SK-N-SH treated with all-trans-retinoic acid at 6 μM for 48 hours (cell line): ENCODE data around the gene MYPN.
"Not testable (repeated sequence)": the region's sequence is repeated elsewhere in the genome, so short reads cannot be mapped to it uniquely, and the experiment has no call there.

Experiments
- ATAC-seq: fragments of 200-7000 bp; cut with Tn5 transposase; 3 replicates; pipeline ENCODE4 v1.9.1; 2020; ENCODE audit warnings: mild to moderate bottlenecking, moderate library complexity
- CSDC2 ChIP-seq: fragments of 250-450 bp; sonication (Bioruptor Pico); IDR thresholded peaks from 2 replicates; pipeline ENCODE4 v1.5.0; 2020; ENCODE audit warnings: mild to moderate bottlenecking, moderate library complexity
- ESRRG ChIP-seq: fragments of 250-450 bp; sonication (Bioruptor Pico); IDR thresholded peaks from 2 replicates; pipeline ENCODE4 v1.6.1; 2021; ENCODE audit warnings: mild to moderate bottlenecking
- GLIS3 ChIP-seq: fragments of 250-450 bp; sonication (Bioruptor Pico); IDR thresholded peaks from 2 replicates; pipeline ENCODE4 v1.5.0; 2020; ENCODE audit warnings: mild to moderate bottlenecking, moderate library complexity
- ISL1 ChIP-seq: fragments of 250-450 bp; sonication (Bioruptor Pico); IDR thresholded peaks from 2 replicates; pipeline ENCODE4 v2.1.2; 2022; ENCODE audit warnings: mild to moderate bottlenecking, moderate library complexity
- PPARA ChIP-seq: fragments of 250-450 bp; sonication (Bioruptor Pico); IDR thresholded peaks from 2 replicates; pipeline ENCODE4 v1.5.0; 2020; ENCODE audit warnings: mild to moderate bottlenecking, borderline replicate concordance
- RARB ChIP-seq: fragments of 250-450 bp; sonication (Bioruptor Pico); IDR thresholded peaks from 2 replicates; pipeline ENCODE4 v1.8.0; 2021; ENCODE audit warnings: mild to moderate bottlenecking, moderate library complexity
- SNAI2 ChIP-seq: fragments of 250-450 bp; sonication (Bioruptor Pico); IDR thresholded peaks from 2 replicates; pipeline ENCODE4 v1.5.0; 2020; ENCODE audit warnings: mild to moderate bottlenecking, moderate library complexity
- TCF4 ChIP-seq: fragments of 250-450 bp; sonication (Bioruptor Pico); IDR thresholded peaks from 2 replicates; pipeline ENCODE4 v1.8.0; 2021; ENCODE audit warnings: mild to moderate bottlenecking, moderate library complexity, borderline replicate concordance
- TOX ChIP-seq: fragments of 250-450 bp; sonication (Bioruptor Pico); IDR thresholded peaks from 2 replicates; pipeline ENCODE4 v1.8.0; 2021; ENCODE audit warnings: mild to moderate bottlenecking, moderate library complexity, borderline replicate concordance
- ZC3H10 ChIP-seq: fragments of 250-450 bp; sonication (Bioruptor Pico); IDR thresholded peaks from 2 replicates; pipeline ENCODE4 v1.5.1; 2021; ENCODE audit warnings: mild to moderate bottlenecking, moderate library complexity
- ZFP3 ChIP-seq: fragments of 250-450 bp; sonication (Bioruptor Pico); IDR thresholded peaks from 2 replicates; pipeline ENCODE4 v1.5.0; 2020; ENCODE audit warnings: mild to moderate bottlenecking, moderate library complexity
- ZFP30 ChIP-seq: fragments of 450-650 bp; formaldehyde crosslinking; IDR thresholded peaks from 2 replicates; pipeline ENCODE4 v1.5.0; 2022; ENCODE audit warnings: mild to moderate bottlenecking, moderate library complexity
- ZNF565 ChIP-seq: fragments of 450-650 bp; formaldehyde crosslinking; conservative IDR thresholded peaks from 2 replicates; pipeline ENCODE4 v1.5.0; 2020; ENCODE audit warnings: low read depth, mild to moderate bottlenecking, moderate library complexity
- ZNF70 ChIP-seq: fragments of 450-650 bp; formaldehyde crosslinking; IDR thresholded peaks from 2 replicates; pipeline ENCODE4 v1.5.0; 2020; ENCODE audit warnings: mild to moderate bottlenecking, moderate library complexity
- ZNF8 ChIP-seq: fragments of 450-650 bp; formaldehyde crosslinking; IDR thresholded peaks from 2 replicates; pipeline ENCODE4 v1.5.0; 2020; ENCODE audit warnings: mild to moderate bottlenecking, moderate library complexity
- TF ChIP-seq, protein P1 (sequence below): fragments of 250-450 bp; sonication (Bioruptor Pico); IDR thresholded peaks from 2 replicates; pipeline ENCODE4 v1.5.1; 2021; ENCODE audit warnings: mild to moderate bottlenecking, moderate library complexity
- TF ChIP-seq, protein P2 (sequence below): fragments of 250-450 bp; sonication (Bioruptor Pico); IDR thresholded peaks from 2 replicates; pipeline ENCODE4 v1.8.0; 2021; ENCODE audit warnings: low read depth, mild to moderate bottlenecking, moderate library complexity, borderline replicate concordance
- TF ChIP-seq, protein P3 (sequence below): fragments of 250-450 bp; sonication (Bioruptor Pico); IDR thresholded peaks from 2 replicates; pipeline ENCODE4 v1.5.1; 2020; ENCODE audit warnings: low read depth, mild to moderate bottlenecking, moderate library complexity
- TF ChIP-seq, protein P4 (sequence below): fragments of 250-450 bp; sonication (Bioruptor Pico); IDR thresholded peaks from 2 replicates; pipeline ENCODE4 v1.5.0; 2020; ENCODE audit warnings: mild to moderate bottlenecking, moderate library complexity

Gene MYPN

DNA sequence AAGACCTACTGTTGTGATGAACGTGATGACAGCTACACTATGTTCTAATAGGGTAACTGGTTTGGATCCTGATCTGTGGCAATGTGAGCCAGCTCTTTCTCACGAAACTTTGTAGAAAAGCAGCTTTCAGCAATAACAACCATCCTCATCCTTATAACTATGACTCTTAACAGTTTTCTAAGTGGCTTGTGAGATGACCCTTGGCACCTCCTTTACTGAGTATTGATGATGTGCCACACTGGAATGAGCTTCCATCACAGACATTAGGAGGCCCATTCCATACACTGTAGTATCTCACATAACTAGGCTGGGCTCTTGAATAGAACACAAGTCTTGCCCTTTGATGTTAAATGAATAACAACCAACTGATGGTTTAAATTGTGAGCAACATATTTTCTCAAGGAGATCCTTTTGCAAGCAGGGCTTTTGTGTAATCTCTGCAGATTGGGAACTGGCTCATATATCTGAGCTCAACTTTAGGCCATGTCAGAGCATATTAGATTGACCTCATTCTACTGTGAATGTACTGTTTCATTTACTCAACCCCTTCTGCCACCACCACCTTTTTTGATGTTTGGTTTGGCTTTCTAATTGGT is 46.4 kb downstream of the MYPN start:
- no peak for ATAC-seq
- TF ChIP-seq, protein P1, sequence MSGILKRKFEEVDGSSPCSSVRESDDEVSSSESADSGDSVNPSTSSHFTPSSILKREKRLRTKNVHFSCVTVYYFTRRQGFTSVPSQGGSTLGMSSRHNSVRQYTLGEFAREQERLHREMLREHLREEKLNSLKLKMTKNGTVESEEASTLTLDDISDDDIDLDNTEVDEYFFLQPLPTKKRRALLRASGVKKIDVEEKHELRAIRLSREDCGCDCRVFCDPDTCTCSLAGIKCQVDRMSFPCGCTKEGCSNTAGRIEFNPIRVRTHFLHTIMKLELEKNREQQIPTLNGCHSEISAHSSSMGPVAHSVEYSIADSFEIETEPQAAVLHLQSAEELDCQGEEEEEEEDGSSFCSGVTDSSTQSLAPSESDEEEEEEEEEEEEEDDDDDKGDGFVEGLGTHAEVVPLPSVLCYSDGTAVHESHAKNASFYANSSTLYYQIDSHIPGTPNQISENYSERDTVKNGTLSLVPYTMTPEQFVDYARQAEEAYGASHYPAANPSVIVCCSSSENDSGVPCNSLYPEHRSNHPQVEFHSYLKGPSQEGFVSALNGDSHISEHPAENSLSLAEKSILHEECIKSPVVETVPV (CRISPR knock-in tag), result no peak
- TF ChIP-seq ESRRG (CRISPR knock-in tag), result no peak
- TF ChIP-seq ZFP30 (CRISPR knock-in tag), result no peak
- no peak for TF ChIP-seq SNAI2 (CRISPR knock-in tag)
- TF ChIP-seq, all 23 proteins: peak for 0

- peak; percentile 44 for ATAC-seq
- no peak for TF ChIP-seq ZNF565 (CRISPR knock-in tag)
- no peak for TF ChIP-seq RARB (CRISPR knock-in tag)
- no peak for TF ChIP-seq ESRRG (CRISPR knock-in tag)
- no peak for TF ChIP-seq ZFP30 (CRISPR knock-in tag)
- TF ChIP-seq ISL1 (CRISPR knock-in tag), result no peak
- TF ChIP-seq ZNF70 (CRISPR knock-in tag), result no peak
- TF ChIP-seq, protein P2, sequence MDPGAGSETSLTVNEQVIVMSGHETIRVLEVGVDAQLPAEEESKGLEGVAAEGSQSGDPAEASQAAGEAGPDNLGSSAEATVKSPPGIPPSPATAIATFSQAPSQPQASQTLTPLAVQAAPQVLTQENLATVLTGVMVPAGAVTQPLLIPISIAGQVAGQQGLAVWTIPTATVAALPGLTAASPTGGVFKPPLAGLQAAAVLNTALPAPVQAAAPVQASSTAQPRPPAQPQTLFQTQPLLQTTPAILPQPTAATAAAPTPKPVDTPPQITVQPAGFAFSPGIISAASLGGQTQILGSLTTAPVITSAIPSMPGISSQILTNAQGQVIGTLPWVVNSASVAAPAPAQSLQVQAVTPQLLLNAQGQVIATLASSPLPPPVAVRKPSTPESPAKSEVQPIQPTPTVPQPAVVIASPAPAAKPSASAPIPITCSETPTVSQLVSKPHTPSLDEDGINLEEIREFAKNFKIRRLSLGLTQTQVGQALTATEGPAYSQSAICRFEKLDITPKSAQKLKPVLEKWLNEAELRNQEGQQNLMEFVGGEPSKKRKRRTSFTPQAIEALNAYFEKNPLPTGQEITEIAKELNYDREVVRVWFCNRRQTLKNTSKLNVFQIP (CRISPR knock-in tag), result no peak
- TF ChIP-seq GLIS3, result no peak
Observed at GRCh38 chr10:68156373-68157185, 47.3 kb downstream of the MYPN start.

DNA sequence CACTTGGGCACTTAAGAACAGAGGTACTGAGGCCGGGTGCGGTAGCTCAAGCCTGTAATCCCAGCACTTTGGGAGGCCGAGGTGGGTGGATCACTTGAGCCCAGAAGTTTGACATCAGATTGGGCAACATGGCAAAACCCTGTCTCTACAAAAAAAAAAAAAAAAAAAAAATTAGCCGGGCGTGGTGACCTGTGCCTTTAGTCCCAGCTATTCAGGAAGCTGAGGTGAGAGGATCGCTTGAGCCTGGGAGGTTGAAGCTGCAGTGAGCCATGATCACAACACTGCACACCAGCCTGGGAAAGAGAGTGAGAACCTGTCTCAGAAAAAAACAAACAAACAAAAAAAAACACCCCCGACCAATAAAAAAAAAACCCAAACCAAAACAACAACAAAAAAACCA is 48.2 kb downstream of the MYPN start:
- not testable (repeated sequence) for ATAC-seq

- TF ChIP-seq PPARA (no peak), ZNF8 (CRISPR knock-in tag) (no peak), ISL1 (CRISPR knock-in tag) (no peak), ZFP3 (CRISPR knock-in tag) (no peak), ZNF70 (CRISPR knock-in tag) (no peak), ZNF565 (CRISPR knock-in tag) (no peak), TOX (no peak), ESRRG (CRISPR knock-in tag) (no peak), ZC3H10 (CRISPR knock-in tag) (no peak), TCF4 (CRISPR knock-in tag) (no peak), RARB (CRISPR knock-in tag) (no peak), SNAI2 (CRISPR knock-in tag) (no peak), CSDC2 (CRISPR knock-in tag) (no peak)
- TF ChIP-seq, protein P3, sequence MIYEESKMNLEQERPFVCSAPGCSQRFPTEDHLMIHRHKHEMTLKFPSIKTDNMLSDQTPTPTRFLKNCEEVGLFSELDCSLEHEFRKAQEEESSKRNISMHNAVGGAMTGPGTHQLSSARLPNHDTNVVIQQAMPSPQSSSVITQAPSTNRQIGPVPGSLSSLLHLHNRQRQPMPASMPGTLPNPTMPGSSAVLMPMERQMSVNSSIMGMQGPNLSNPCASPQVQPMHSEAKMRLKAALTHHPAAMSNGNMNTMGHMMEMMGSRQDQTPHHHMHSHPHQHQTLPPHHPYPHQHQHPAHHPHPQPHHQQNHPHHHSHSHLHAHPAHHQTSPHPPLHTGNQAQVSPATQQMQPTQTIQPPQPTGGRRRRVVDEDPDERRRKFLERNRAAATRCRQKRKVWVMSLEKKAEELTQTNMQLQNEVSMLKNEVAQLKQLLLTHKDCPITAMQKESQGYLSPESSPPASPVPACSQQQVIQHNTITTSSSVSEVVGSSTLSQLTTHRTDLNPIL (CRISPR knock-in tag), result no peak
- TF ChIP-seq, protein P4, sequence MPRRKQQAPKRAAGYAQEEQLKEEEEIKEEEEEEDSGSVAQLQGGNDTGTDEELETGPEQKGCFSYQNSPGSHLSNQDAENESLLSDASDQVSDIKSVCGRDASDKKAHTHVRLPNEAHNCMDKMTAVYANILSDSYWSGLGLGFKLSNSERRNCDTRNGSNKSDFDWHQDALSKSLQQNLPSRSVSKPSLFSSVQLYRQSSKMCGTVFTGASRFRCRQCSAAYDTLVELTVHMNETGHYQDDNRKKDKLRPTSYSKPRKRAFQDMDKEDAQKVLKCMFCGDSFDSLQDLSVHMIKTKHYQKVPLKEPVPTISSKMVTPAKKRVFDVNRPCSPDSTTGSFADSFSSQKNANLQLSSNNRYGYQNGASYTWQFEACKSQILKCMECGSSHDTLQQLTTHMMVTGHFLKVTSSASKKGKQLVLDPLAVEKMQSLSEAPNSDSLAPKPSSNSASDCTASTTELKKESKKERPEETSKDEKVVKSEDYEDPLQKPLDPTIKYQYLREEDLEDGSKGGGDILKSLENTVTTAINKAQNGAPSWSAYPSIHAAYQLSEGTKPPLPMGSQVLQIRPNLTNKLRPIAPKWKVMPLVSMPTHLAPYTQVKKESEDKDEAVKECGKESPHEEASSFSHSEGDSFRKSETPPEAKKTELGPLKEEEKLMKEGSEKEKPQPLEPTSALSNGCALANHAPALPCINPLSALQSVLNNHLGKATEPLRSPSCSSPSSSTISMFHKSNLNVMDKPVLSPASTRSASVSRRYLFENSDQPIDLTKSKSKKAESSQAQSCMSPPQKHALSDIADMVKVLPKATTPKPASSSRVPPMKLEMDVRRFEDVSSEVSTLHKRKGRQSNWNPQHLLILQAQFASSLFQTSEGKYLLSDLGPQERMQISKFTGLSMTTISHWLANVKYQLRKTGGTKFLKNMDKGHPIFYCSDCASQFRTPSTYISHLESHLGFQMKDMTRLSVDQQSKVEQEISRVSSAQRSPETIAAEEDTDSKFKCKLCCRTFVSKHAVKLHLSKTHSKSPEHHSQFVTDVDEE (CRISPR knock-in tag), result no peak
- TF ChIP-seq, protein P2 (CRISPR knock-in tag), result no peak
- ATAC-seq, result no peak
Observed at GRCh38 chr10:68158031-68158430, 48.7 kb downstream of the MYPN start.
